ENCODE results near the gene ANKRD2.

ANKRD2 gene

DNA sequence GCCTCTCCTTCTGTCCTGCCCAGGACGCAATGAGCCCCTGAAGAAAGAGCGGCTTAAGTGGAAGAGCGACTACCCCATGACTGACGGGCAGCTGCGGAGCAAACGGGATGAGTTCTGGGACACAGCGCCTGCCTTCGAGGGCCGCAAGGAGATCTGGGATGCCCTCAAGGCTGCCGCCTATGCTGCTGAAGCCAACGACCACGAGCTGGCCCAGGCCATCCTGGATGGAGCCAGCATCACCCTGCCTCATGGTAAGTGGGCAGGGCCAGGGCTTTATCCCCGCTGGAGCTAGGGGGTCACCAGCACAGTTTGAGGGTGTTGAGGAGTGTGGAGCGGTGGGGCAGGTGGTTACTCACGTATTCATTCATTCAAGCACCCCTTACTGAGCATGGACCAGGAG is 4.7 kb upstream of the ANKRD2 start:
- H3K36me3 ChIP-seq (ENCODE audit: control insufficient read depth, insufficient read depth, low read length): no peaks in the 10 kb centered on the region

DNA sequence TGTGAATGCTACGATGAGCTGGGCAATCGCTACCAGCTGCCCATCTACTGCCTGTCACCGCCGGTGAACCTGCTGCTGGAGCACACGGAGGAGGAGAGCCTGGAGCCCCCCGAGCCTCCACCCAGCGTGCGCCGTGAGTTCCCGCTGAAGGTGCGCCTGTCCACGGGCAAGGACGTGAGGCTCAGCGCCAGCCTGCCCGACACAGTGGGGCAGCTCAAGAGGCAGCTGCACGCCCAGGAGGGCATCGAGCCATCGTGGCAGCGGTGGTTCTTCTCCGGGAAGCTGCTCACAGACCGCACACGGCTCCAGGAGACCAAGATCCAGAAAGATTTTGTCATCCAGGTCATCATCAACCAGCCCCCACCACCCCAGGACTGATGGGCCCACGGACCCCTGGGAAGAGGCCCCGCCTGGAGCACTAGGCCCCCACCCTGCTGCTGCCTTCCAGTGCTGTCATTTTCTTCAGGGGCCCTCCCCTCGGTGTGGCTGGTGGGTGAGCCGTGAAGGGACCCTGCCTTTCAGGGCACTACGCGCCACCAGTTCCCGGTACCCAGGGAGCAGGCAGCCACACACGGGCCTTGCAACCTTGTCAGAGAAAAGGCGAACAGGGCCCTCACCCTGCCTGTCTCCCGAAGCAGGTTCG is 2.3 kb upstream of the ANKRD2 start:
- no peaks in the 10 kb centered on the region for H3K36me3 ChIP-seq (ENCODE audit: control insufficient read depth, insufficient read depth, low read length)
- no peak overlapping the region for H3K4me3 ChIP-seq (ENCODE audit: low read depth, low read length)
- H3K27me3 ChIP-seq (ENCODE audit: control insufficient read depth, insufficient read depth, low read length): no peaks in the 10 kb centered on the region
- no peaks in the 10 kb centered on the region for H3K79me2 ChIP-seq
- H3K9me3 ChIP-seq (ENCODE audit: control insufficient read depth, low read length): no peaks in the 10 kb centered on the region
- no peak overlapping the region for H3K9ac ChIP-seq
- TF ChIP-seq, protein P1, sequence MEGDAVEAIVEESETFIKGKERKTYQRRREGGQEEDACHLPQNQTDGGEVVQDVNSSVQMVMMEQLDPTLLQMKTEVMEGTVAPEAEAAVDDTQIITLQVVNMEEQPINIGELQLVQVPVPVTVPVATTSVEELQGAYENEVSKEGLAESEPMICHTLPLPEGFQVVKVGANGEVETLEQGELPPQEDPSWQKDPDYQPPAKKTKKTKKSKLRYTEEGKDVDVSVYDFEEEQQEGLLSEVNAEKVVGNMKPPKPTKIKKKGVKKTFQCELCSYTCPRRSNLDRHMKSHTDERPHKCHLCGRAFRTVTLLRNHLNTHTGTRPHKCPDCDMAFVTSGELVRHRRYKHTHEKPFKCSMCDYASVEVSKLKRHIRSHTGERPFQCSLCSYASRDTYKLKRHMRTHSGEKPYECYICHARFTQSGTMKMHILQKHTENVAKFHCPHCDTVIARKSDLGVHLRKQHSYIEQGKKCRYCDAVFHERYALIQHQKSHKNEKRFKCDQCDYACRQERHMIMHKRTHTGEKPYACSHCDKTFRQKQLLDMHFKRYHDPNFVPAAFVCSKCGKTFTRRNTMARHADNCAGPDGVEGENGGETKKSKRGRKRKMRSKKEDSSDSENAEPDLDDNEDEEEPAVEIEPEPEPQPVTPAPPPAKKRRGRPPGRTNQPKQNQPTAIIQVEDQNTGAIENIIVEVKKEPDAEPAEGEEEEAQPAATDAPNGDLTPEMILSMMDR (IDR thresholded peaks at IDR 0.05): no peak
- H3K4me1 ChIP-seq: peaks cover 11% of the 10 kb centered on the region
- H3K4me2 ChIP-seq (ENCODE audit: low read length): no peak overlapping the region
- H2AFZ ChIP-seq: no peak overlapping the region
- H3K27ac ChIP-seq: no peak overlapping the region

More for the DNA sequence above, 4.7 kb upstream of the ANKRD2 start:
- Histone ChIP-seq H3K27ac (no peak overlapping the region), H3K4me2 (ENCODE audit: low read length) (no peak overlapping the region), H3K9ac (no peak overlapping the region), H3K4me1 (no peaks in the 10 kb centered on the region), H3K79me2 (no peaks in the 10 kb centered on the region), H3K9me3 (ENCODE audit: control insufficient read depth, low read length) (no peaks in the 10 kb centered on the region), H3K27me3 (ENCODE audit: control insufficient read depth, insufficient read depth, low read length) (no peaks in the 10 kb centered on the region), H3K4me3 (ENCODE audit: low read depth, low read length) (no peak overlapping the region), H2AFZ (no peak overlapping the region)
- TF ChIP-seq, protein P1 (IDR thresholded peaks at IDR 0.05): no peak

DNA sequence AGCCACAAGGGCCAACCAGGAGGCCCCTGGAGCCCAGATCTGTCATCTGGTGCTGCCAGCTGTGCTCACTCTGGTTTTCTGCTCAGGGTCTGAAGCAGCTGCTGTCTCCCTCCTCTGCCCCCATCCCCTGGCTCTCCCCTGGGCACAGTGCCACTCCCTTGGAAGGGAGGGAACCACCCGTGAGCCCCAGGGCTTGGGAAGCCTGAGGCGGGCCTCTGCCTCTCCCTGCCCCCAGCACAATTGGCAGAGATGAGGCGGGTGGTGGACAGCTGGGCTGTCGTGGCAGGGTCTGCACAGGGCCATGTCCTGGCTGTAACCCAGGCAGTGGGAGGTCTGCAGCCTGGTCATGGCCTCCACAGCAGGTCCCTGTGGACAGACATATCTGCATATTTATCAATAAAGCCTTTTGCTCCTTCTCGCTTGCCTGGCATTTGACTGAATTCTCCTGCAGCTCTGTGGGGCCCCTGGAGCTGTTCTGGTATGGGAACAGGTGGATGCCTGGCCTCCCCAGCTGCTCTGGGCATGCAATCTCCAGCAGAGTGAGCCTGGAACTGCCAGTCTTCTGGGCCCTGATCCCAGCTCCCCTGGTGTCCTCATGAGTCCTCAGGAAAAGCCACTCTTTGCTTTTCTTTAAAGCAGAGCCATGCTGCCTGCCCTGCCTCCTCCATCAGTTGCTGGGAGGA is 1.6 kb upstream of the ANKRD2 start:
- no peak overlapping the region for H3K4me2 ChIP-seq (ENCODE audit: low read length)
- H3K4me1 ChIP-seq: peaks cover 16% of the 10 kb centered on the region
- TF ChIP-seq, protein P1 (IDR thresholded peaks at IDR 0.05): no peak
- H3K79me2 ChIP-seq: no peaks in the 10 kb centered on the region
- H3K27ac ChIP-seq: no peak overlapping the region
- H3K36me3 ChIP-seq (ENCODE audit: control insufficient read depth, insufficient read depth, low read length): no peaks in the 10 kb centered on the region
- no peaks in the 10 kb centered on the region for H3K27me3 ChIP-seq (ENCODE audit: control insufficient read depth, insufficient read depth, low read length)
- no peak overlapping the region for H2AFZ ChIP-seq
- no peak overlapping the region for H3K9ac ChIP-seq
- no peak overlapping the region for H3K4me3 ChIP-seq (ENCODE audit: low read depth, low read length)
- H3K9me3 ChIP-seq (ENCODE audit: control insufficient read depth, low read length): no peaks in the 10 kb centered on the region

DNA sequence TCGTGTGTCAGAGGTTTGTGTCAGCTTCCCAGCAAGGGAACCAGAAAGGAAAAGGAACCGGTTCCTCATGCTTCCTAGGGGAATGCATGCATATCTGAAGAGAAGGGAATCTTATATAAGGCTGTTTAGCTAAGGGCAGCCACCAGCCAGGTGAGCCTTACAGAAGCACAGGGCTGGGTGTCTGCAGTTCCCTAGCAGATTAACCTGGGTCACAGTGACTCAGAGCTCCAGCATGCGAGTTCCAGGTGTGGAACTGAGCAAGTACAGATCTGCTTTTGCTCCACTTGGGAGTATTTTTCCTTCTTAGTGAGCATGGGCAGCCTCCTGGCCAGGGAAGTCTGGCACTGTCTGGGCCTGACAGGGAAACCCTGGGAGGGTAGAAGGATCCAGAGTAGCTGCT is 957 bp upstream of the ANKRD2 start:
- Histone ChIP-seq H2AFZ (no peak overlapping the region), H3K4me3 (ENCODE audit: low read depth, low read length) (no peak overlapping the region), H3K79me2 (no peaks in the 10 kb centered on the region), H3K9ac (no peak overlapping the region), H3K36me3 (ENCODE audit: control insufficient read depth, insufficient read depth, low read length) (no peaks in the 10 kb centered on the region), H3K9me3 (ENCODE audit: control insufficient read depth, low read length) (no peaks in the 10 kb centered on the region), H3K4me1 (peaks cover 20% of the 10 kb centered on the region), H3K27ac (no peak overlapping the region), H3K27me3 (ENCODE audit: control insufficient read depth, insufficient read depth, low read length) (no peaks in the 10 kb centered on the region), H3K4me2 (ENCODE audit: low read length) (no peak overlapping the region)
- TF ChIP-seq, protein P1 (IDR thresholded peaks at IDR 0.05): no peak

DNA sequence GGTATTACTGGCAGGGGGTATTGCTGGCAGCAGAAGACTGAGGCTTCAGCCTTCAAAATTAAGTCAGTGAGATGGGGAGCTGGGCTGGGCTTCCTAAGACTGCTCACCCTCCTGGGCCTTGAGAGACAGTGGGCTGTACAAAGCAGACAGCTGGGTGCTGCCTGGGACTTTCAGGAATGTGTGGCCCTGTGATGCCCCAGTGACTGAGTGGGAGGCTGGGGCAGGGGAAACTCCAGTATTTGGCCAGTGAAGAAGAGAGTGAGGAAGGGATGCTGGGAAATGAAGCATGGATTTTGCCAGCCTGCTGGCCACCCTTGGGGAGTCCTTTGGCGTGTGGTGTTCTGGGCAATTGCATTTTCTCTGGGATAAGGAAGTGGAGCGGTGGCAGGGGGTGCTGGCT is 442 bp downstream of the ANKRD2 start:
- Histone ChIP-seq H3K36me3 (ENCODE audit: control insufficient read depth, insufficient read depth, low read length) (no peaks in the 10 kb centered on the region), H2AFZ (no peak overlapping the region), H3K9ac (no peak overlapping the region), H3K9me3 (ENCODE audit: control insufficient read depth, low read length) (no peaks in the 10 kb centered on the region), H3K4me3 (ENCODE audit: low read depth, low read length) (no peak overlapping the region), H3K4me2 (ENCODE audit: low read length) (no peak overlapping the region), H3K79me2 (no peaks in the 10 kb centered on the region), H3K4me1 (peaks cover 20% of the 10 kb centered on the region), H3K27me3 (ENCODE audit: control insufficient read depth, insufficient read depth, low read length) (no peaks in the 10 kb centered on the region), H3K27ac (no peak overlapping the region)
- TF ChIP-seq, protein P1 (IDR thresholded peaks at IDR 0.05): no peak
